Panc1 (cell line): ENCODE measurements around the gene ZIC4. TPM values are rescaled to one million over a fixed set of nuclear protein-coding genes. Genes with fewer than 3 reads are reported as not detected.

ENCODE experiments used
- ATAC-seq: fragments of 200-7000 bp; cut with Tn5 transposase; 2 replicates; pipeline ENCODE4 v1.9.1; 2020; ENCODE audit warnings: mild to moderate bottlenecking, moderate library complexity
- BruUV-seq: library from RNA; stranded (reverse); fragments of 400-500 nt; replicated peaks from 2 replicates; lab custom pipeline; 2021; lab: Mats Ljungman, UMichigan
- CTCF ChIA-PET: fragments of 300-600 bp; sonication (Branson Sonifier 250); formaldehyde crosslinking; loops from one replicate; lab custom pipeline; 2022; ENCODE audit warnings: antibody characterized with exemption; lab: Charles Lee
- POLR2A ChIA-PET: fragments of 300-600 bp; sonication (Branson Sonifier 250); formaldehyde crosslinking; loops from one replicate; lab custom pipeline; 2022; ENCODE audit warnings: antibody characterized with exemption; lab: Charles Lee
- DNase-seq: peaks from one replicate; pipeline ENCODE4 v3.0.0-alpha.2; 2010; ENCODE audit warnings: low read depth, low spot score
- H3K27ac ChIP-seq: 2 replicates; pipeline ENCODE4 v1.5.1; 2011; ENCODE audit warnings: mild to moderate bottlenecking, low read length, inconsistent platforms
- H3K27me3 ChIP-seq: fragments of 200-500 bp; sonication (Bioruptor generic); 2 replicates; pipeline ENCODE4 v1.6.0; 2014; ENCODE audit warnings: low read length, inconsistent platforms; ENCODE audit not compliant: control insufficient read depth, insufficient read depth
- H3K36me3 ChIP-seq: fragments of 200-500 bp; sonication (Bioruptor generic); 2 replicates; pipeline ENCODE4 v1.5.1; 2014; ENCODE audit warnings: inconsistent platforms, mild to moderate bottlenecking, low read length, moderate library complexity; ENCODE audit not compliant: control insufficient read depth, insufficient read depth
- H3K4me1 ChIP-seq: 2 replicates; pipeline ENCODE4 v1.5.1; 2011; ENCODE audit warnings: inconsistent platforms, mild to moderate bottlenecking, low read length, moderate library complexity; ENCODE audit not compliant: control insufficient read depth, insufficient read depth
- H3K4me3 ChIP-seq, 2 experiments: 2 replicates each; pipeline ENCODE4 v1.5.1; 2011 to 2012; ENCODE audit warnings: low read depth in 2 of 2, low read length in 2 of 2, mild to moderate bottlenecking in 2 of 2, inconsistent platforms in 1 of 2, moderate library complexity in 1 of 2
- H3K9me3 ChIP-seq: fragments of 200-500 bp; sonication (Bioruptor generic); 2 replicates; pipeline ENCODE4 v1.5.1; 2014; ENCODE audit warnings: low read depth, mild to moderate bottlenecking, inconsistent platforms, low read length, moderate library complexity; ENCODE audit not compliant: control insufficient read depth, insufficient read depth
- CTCF ChIP-seq: fragments of 450-650 bp; IDR thresholded peaks from 2 replicates; pipeline ENCODE4 v1.5.1; 2017; ENCODE audit warnings: mild to moderate bottlenecking
- POLR2AphosphoS5 ChIP-seq: IDR thresholded peaks from 2 replicates; pipeline ENCODE4 v1.6.1; 2012; ENCODE audit warnings: mild to moderate bottlenecking, low read depth, low read length, moderate library complexity
- SIN3A ChIP-seq: IDR thresholded peaks from 2 replicates; pipeline ENCODE4 v1.6.1; 2012; ENCODE audit warnings: low read depth, mild to moderate bottlenecking, low read length, moderate library complexity, borderline replicate concordance; ENCODE audit not compliant: insufficient read depth
- TCF7L2 ChIP-seq: IDR thresholded peaks from 2 replicates; pipeline ENCODE4 v1.6.1; 2011; ENCODE audit warnings: mild to moderate bottlenecking, low read depth, low read length, inconsistent platforms
- in situ Hi-C: cut with HindIII; loops from 2 replicates; pipeline ENCODE4 v1.10.0; 2016; ENCODE audit warnings: low sequenced_read_pairs, low pct_unique_long_range_greater_than_20kb
- intact Hi-C: fragments of 100-400 bp; cut with micrococcal nuclease; formaldehyde crosslinking; loops from one replicate; pipeline ENCODE4 v1.10.0; 2022; ENCODE audit not compliant: unreplicated experiment
- total RNA-seq: library from RNA; stranded (reverse); gene quantifications from one replicate; pipeline ENCODE4 v1.2.1, GENCODE V29; 2021; ENCODE audit not compliant: unreplicated experiment
- TF ChIP-seq, protein P1 (sequence below), 2 experiments: IDR thresholded peaks; 2 replicates each; pipeline ENCODE4 v1.6.1; 2011 to 2012; ENCODE audit warnings: low read depth in 2 of 2, control low read depth in 1 of 2, low read length in 1 of 2, mild to moderate bottlenecking in 1 of 2, moderate library complexity in 1 of 2; ENCODE audit not compliant: insufficient read depth in 1 of 2

The ZIC4 gene
- total RNA-seq, 1 experiment from 2014 or later = not detected

DNA sequence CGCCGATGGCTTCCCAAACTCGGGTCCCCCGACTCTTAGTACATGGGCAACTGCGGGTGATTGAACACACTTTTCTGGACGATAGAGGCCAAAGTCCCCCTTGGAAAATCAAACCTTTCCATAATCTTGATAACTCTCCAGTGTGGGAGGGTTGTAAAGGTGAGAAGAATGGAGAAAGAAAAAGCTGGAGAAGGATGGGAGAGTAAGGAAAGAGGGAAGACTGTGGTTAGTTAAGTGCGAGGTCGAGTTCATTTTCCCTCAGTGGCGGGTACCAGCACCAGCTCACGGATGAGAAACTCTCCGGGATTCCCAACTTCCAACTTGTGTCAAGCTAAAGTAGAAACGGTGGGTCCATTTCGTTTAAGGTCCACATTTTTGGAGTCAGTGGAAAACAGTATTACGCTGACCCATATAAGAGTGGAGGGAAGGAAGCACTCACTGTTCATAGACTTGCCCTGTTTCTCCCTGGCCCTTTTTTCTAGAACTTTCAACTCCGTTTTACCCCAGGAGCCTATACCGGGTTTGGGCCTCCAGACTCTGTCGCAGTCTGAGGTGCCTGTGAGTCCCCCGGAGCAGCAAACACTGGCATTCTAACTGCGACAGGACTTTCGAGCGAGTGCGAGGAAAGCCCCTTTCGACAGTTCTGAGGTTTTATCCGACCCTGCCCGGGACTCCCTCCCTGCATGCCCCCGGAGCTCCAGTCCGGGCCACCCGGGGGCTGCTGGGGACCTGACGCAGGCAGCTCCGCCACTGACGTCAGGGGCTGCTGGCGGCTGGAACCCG is 17.6 kb upstream of the ZIC4 start:
- Histone ChIP-seq H3K9me3 (no peaks in the 10 kb centered on the region), H3K4me1 (no peaks in the 10 kb centered on the region), H3K36me3 (no peaks in the 10 kb centered on the region), H3K4me3 (no peak overlapping the region), H3K27ac (no peak overlapping the region), H3K27me3 (no peaks in the 10 kb centered on the region; the same call in 1 of the 2 replicates)
- CTCF ChIA-PET = no interaction called here
- TF ChIP-seq SIN3A (no peak), TCF7L2 (no peak), POLR2AphosphoS5 (no peak), CTCF (no peak)
- TF ChIP-seq, protein P1, sequence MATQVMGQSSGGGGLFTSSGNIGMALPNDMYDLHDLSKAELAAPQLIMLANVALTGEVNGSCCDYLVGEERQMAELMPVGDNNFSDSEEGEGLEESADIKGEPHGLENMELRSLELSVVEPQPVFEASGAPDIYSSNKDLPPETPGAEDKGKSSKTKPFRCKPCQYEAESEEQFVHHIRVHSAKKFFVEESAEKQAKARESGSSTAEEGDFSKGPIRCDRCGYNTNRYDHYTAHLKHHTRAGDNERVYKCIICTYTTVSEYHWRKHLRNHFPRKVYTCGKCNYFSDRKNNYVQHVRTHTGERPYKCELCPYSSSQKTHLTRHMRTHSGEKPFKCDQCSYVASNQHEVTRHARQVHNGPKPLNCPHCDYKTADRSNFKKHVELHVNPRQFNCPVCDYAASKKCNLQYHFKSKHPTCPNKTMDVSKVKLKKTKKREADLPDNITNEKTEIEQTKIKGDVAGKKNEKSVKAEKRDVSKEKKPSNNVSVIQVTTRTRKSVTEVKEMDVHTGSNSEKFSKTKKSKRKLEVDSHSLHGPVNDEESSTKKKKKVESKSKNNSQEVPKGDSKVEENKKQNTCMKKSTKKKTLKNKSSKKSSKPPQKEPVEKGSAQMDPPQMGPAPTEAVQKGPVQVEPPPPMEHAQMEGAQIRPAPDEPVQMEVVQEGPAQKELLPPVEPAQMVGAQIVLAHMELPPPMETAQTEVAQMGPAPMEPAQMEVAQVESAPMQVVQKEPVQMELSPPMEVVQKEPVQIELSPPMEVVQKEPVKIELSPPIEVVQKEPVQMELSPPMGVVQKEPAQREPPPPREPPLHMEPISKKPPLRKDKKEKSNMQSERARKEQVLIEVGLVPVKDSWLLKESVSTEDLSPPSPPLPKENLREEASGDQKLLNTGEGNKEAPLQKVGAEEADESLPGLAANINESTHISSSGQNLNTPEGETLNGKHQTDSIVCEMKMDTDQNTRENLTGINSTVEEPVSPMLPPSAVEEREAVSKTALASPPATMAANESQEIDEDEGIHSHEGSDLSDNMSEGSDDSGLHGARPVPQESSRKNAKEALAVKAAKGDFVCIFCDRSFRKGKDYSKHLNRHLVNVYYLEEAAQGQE (IDR thresholded peaks at IDR 0.05; ENCODE audit: insufficient read depth in 1 of 2, low read depth in 2 of 2, low read length in 1 of 2) = no peak
- BruUV-seq = no TSS peak
- ATAC-seq = no peak
- DNase-seq = no peak
- POLR2A ChIA-PET = no interaction called here
- intact Hi-C loops = no loop called here
- in situ Hi-C loops = no loop called here

DNA sequence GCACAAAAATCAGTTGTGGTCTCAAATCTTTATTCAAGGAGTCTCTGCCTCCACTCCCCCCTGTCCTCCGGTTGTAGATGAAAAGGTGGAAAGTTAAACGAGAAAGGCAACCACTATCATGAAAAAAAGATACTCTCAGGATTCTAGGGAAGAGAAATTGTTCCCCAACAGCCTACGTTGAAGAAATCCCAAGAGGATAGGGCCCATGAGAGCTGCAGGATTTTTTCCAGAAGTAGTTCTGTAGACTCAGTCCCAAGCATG is 17.1 kb upstream of the ZIC4 start:
- ATAC-seq = no peak
- Histone ChIP-seq H3K9me3 (no peaks in the 10 kb centered on the region), H3K4me3 (no peak overlapping the region), H3K36me3 (no peaks in the 10 kb centered on the region), H3K27ac (no peak overlapping the region), H3K4me1 (no peaks in the 10 kb centered on the region), H3K27me3 (no peaks in the 10 kb centered on the region; the same call in 1 of the 2 replicates)
- TF ChIP-seq POLR2AphosphoS5 (no peak), TCF7L2 (no peak), SIN3A (no peak), CTCF (no peak)
- TF ChIP-seq, protein P1 (IDR thresholded peaks at IDR 0.05; ENCODE audit: insufficient read depth in 1 of 2, low read depth in 2 of 2, low read length in 1 of 2) = no peak
- in situ Hi-C loops (no loop called here), intact Hi-C loops (no loop called here)
- POLR2A ChIA-PET = no interaction called here
- no peak for DNase-seq
- no TSS peak for BruUV-seq
- CTCF ChIA-PET = no interaction called here
